NCI-H2107 (cell line): Measurements from ENCODE around the gene VPS25.
A peak's percentile ranks its signal among the peaks of the same experiment; 100 is the strongest.
"Not testable (repeated sequence)": the region's sequence is repeated elsewhere in the genome, so short reads cannot be mapped to it uniquely, and the experiment has no call there.

Experiments used
- DNase-seq: peaks from one replicate; lab custom pipeline; 2025; lab: John Stamatoyannopoulos, UW

Gene VPS25

GRCh38 chr17:42773290-42774035 is at the start of gene VPS25:
Gene VPS25, plus strand, starts transcription at chr17:42773449. Its CDS starts 27 bp downstream, at chr17:42773476.
- DNase-seq: peak; percentile 48

- no peak for DNase-seq
Measured at GRCh38 chr17:42723636-42724035, 49.6 kb upstream of the VPS25 start.

GRCh38 chr17:42725143-42725542 is 48.1 kb upstream of the VPS25 start:
- no peak for DNase-seq

- no peak for DNase-seq
Measured at GRCh38 chr17:42740699-42741098, 32.5 kb upstream of the VPS25 start.

GRCh38 chr17:42742916-42743315 is 30.3 kb upstream of the VPS25 start:
- DNase-seq: not testable (repeated sequence)

- no peak for DNase-seq
Measured at GRCh38 chr17:42743595-42744282, 29.5 kb upstream of the VPS25 start.

GRCh38 chr17:42744283-42744805 is 28.9 kb upstream of the VPS25 start:
- DNase-seq: no peak

GRCh38 chr17:42744806-42745617 is 28.2 kb upstream of the VPS25 start, which contains the start of gene EZH1:
Gene EZH1, minus strand, starts transcription at chr17:42745040. Its CDS starts 16,099 bp downstream, at chr17:42728941.
- DNase-seq: peak; percentile 92

- DNase-seq: no peak
Measured at GRCh38 chr17:42748202-42748907, 24.9 kb upstream of the VPS25 start.

GRCh38 chr17:42748908-42749798 is 24.1 kb upstream of the VPS25 start:
- DNase-seq: no peak

GRCh38 chr17:42750739-42751344 is 22.4 kb upstream of the VPS25 start:
- DNase-seq: no peak

- no peak for DNase-seq
Measured at GRCh38 chr17:42751628-42752027, 21.6 kb upstream of the VPS25 start.

GRCh38 chr17:42754782-42755181 is 18.5 kb upstream of the VPS25 start:
- no peak for DNase-seq

- DNase-seq: no peak
Measured at GRCh38 chr17:42759982-42760651, 13.1 kb upstream of the VPS25 start.

- DNase-seq: no peak
Measured at GRCh38 chr17:42760652-42761581, 12.3 kb upstream of the VPS25 start, which contains the start of gene RAMP2. Gene RAMP2, plus strand, starts transcription at chr17:42761227. Its CDS starts 35 bp downstream, at chr17:42761262.

- no peak for DNase-seq
Measured at GRCh38 chr17:42761638-42762037, 11.6 kb upstream of the VPS25 start.

- DNase-seq: no peak
Measured at GRCh38 chr17:42766124-42766523, 7.1 kb upstream of the VPS25 start.

GRCh38 chr17:42767512-42767911 is 5.7 kb upstream of the VPS25 start:
- no peak for DNase-seq
